ENCODE measurements around the gene RALBP1.
A peak's percentile ranks its signal among the peaks of the same experiment; 100 is the strongest.

The RALBP1 gene

DNA sequence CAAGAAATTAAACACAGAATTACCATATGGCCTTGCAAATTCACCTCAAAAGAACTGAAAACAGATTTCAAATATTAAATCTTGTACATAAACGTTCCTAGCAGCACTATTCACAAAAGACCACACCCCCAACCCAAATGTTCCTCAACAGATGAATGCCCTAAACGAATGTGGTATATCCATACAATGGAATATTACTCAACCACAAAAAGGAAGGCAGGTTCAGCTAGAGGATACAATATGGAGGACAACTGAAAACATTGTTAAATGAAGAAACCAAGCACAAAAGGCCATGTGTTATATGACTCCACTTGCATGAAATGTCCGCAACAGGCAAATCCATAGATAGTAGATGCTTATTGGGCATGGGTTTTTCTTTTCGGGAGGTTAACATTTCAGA is 77.3 kb downstream of the RALBP1 start:
- no peak for DNase-seq

GRCh38 chr18:9557250-9557943 is 82.1 kb downstream of the RALBP1 start:
- DNase-seq = no peak

DNA sequence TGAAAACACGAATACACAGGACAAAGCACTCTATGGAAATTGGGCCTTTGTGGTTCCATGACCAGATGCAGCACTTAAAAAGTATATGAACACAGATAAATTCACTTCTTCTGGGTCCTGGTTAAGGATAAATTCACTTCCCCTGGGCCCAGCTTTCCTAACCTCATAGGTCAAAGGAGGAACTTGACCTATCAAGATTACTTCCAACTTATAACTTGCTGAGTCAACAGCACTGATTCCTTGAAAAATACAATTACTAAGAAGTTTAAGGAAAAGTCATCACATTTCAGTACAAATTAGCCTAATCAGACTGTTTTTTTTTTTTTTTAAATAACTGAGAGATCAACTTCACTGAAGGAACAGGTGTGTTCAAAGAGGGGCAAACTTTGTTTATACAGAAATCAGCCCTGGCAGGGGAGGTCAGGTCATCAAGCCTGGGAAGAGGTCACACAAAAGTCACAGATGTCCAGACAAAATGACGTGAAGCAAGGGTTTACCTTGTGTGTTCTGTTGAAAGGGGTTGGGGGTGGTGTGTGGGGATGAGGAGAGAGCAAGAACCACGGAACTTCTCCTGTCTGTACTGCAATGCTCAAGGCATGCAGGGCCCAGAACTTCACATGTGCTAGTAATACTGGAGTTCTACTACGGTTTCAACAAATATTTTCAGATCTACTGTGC is 83.2 kb downstream of the RALBP1 start:
- no peak for DNase-seq

- no peak for DNase-seq
Observed at GRCh38 chr18:9559253-9559652, 83.9 kb downstream of the RALBP1 start.

DNA sequence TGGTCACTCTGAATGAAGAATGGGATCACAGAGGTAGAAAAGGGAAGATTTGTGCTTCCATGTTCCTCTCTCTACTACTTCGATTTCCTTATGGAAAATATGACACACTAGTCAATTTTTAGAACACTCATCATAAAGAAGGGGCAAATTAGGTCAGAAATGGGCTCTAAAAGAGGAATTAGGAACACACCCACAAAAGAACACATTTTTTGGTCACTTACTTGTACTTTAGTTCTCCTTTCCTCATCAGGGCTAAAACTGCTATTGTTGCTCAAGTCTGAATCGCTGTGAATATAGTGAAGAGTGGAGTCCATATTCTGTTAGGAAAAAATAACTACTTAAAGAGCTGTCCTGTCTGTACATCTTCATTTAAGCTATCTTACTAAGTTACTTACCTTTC is 86.4 kb downstream of the RALBP1 start:
- no peak for DNase-seq

DNA sequence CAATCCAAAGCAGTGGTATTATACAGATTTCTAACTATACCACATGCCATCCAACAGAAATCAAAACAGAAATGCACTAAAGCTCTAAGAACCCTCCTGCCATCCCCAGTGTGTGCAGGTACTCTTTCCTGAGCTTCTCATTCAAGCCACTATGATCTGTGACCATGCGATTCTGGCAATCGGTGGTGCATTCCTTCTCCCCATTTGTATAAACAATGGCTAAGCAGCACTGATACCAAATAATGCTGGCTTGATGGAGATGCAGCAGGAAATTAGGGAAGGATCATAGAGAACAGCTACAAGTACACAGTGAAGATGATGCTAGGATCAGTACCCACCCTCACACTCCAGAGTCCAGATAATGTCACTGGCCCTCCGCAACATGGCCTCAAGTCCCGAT is 87.3 kb downstream of the RALBP1 start:
- no peak for DNase-seq

GRCh38 chr18:9563331-9563730 is 88.0 kb downstream of the RALBP1 start:
- no peak for DNase-seq

DNA sequence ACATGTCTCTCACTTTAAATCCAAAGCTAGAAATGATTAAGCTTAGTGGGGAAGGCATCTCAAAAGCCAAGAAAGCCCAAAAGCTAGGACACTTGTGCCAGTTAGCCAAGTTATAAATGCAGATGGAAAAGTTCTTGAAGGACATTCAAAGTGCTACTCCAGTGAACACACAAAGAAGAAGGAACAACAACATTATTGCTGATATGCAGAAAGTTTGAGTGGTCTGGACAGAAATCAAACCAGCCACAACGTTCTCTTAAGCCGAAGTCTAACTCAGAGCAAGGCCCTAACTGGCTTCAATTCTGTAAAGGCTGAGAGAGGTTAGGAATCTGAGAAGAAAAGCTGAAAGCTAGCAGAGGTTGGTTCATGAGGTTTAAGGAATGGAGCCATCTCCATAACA is 90.1 kb downstream of the RALBP1 start:
- DNase-seq = no peak

DNA sequence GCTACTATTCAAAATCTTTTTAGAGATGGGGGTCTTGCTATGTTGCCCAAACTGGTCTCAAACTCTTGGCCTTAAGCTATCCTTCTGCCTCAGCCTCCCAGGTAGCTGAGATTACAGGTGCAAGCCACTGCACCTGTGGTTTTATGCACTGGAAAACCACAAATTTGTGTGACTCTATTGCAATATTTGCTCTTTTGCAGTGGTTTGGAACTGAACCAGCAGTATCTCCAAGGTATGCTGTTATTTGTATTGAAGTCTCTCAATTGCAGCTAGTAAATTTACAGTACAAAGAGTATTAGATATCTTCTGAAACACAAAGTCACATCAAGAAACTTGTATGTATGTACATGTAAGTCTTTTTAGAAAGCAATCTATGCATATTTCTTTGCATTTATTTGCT is 92.9 kb downstream of the RALBP1 start:
- DNase-seq = peak; percentile 42

- DNase-seq = no peak
Observed at GRCh38 chr18:9569178-9569577, 93.9 kb downstream of the RALBP1 start.

DNA sequence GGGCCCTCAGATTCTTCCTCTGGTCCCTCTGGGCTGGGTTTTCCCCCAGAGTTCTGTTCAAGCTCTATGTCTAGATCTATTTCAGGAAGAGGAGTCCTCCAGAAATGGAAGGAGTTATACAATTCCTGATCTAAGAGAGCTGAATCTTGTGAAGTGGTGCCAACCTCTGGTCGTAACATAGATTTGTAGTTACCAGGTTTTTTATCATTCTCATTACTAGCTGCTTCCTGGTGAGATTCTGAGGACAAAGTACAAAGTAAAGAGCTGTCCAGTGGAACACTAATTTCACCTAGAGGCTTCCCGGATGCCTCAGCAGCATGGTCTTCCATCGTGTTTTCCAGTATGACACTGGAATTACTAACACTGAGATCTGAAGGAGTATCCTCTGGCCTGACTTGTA is 94.9 kb downstream of the RALBP1 start:
- no peak for DNase-seq

DNA sequence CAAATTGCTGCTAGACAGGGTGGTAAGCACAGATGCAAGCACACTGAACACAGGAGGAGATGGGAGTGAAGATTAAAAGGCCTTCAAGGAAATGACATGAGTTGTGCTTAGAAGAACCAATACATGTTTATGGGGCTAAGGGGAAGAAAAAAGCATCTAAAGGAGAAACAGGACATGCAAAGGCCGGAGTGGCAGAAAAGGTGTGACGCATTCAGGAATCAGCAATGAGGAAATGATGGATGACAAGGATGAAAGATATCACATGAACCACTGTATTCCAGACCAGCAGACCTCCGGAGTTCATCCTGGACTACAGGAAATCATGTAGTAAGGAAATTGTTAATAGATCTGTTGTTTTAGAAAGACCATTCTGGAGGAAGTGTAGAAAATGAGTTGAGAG is 96.2 kb downstream of the RALBP1 start:
- DNase-seq = no peak

DNA sequence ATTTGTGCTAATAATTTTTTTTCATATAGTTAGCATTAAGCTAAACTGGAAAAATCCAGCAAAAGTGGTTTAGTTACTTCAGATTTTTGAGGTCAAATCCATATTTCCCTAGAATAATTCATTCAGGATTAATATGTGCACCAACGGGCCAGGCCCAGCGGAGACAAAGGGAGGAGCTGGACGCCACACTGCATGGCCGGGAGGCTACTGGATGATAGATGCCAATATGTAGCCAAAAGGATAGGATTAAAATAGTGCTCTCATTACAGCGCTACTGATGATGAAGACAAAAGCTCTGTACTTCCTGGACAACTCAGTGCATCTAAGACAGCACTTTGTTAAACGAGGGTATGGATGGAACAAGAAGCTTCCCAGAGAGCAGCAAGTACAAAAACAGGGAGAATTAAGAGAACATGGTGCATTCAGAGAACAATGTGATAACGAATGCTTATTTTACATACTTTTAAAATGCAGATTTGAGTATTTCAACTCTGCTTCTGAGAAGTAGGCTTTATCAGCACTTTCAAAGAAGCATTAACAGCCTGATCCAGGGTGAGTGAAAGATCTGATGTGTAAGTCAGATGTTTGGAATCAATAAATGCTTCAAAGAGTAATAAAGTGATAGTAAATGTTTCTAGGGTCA is 99.3 kb downstream of the RALBP1 start:
- no peak for DNase-seq

- DNase-seq = peak; percentile 99
Observed at GRCh38 chr18:9575558-9575957, 100.2 kb downstream of the RALBP1 start.

GRCh38 chr18:9577361-9577760 is 102.0 kb downstream of the RALBP1 start:
- no peak for DNase-seq

- DNase-seq = no peak
Observed at GRCh38 chr18:9578306-9578705, 103.0 kb downstream of the RALBP1 start.

GRCh38 chr18:9581667-9582066 is 106.4 kb downstream of the RALBP1 start:
- no peak for DNase-seq

DNA sequence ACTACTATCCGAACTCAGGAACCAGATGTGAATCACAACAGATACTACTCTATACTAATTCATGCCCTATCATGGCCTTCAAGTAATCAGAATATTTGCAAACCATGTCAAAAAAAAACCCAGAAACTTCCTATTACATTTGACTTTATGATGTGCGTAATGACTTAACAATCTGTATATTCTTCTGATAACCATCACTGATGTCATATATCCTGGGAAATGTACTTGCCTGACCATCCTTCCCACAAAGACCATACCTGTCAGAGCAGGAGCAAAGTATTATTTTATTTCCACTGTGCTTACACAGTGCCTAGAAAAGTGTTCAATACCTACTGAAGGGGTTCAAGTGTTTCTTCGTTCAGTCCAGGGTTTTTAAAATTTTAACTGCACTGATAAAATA is 111.5 kb downstream of the RALBP1 start:
- no peak for DNase-seq

Data from DMS53 (cell line).